Measurements from ENCODE around the gene HIBCH.
A peak's percentile ranks its signal among the peaks of the same experiment; 100 is the strongest.
"Not testable (repeated sequence)": the region's sequence is repeated elsewhere in the genome, so short reads cannot be mapped to it uniquely, and the experiment has no call there.

The HIBCH gene

GRCh38 chr2:190319555-190320498 is at the start of gene HIBCH:
Gene HIBCH (minus strand): TSS chr2:190319826. CDS start chr2:190319750, 76 bp downstream.
- Histone ChIP-seq H3K4me1 (ENCODE audit: control insufficient read depth in 2 of 2, insufficient read depth in 2 of 2, low read length in 2 of 2) (peaks cover 13 to 16% of the 10 kb centered on the region in 2 donors), H3K4me3 (ENCODE audit: low read length in 2 of 2) (peak within 1 kb of the TSS; percentile 80 to 97), H3K27ac (ENCODE audit: low read depth in 2 of 2, low read length in 2 of 2) (peak within 1 kb of the TSS; percentile 86 to 89), H3K36me3 (ENCODE audit: control insufficient read depth in 2 of 2, insufficient read depth in 2 of 2, low read length in 2 of 2) (no peaks in the 10 kb centered on the region), H3K9me3 (ENCODE audit: control insufficient read depth in 2 of 2, low read length in 2 of 2) (no peaks in the 10 kb centered on the region), H3K27me3 (ENCODE audit: control insufficient read depth in 2 of 2, insufficient read depth in 2 of 2, low read length in 2 of 2) (no peaks in the 10 kb centered on the region), H3K9ac (ENCODE audit: low read depth in 1 of 2, low read length in 2 of 2) (peak within 1 kb of the TSS; percentile 67 to 83)

GRCh38 chr2:190367091-190367490 is 47.5 kb upstream of the HIBCH start:
- no peak overlapping the region for H3K4me3 ChIP-seq (ENCODE audit: low read length in 2 of 2)
- no peaks in the 10 kb centered on the region for H3K27me3 ChIP-seq (ENCODE audit: control insufficient read depth in 2 of 2, insufficient read depth in 2 of 2, low read length in 2 of 2)
- H3K27ac ChIP-seq (ENCODE audit: low read depth in 2 of 2, low read length in 2 of 2) = no peak overlapping the region
- H3K36me3 ChIP-seq (ENCODE audit: control insufficient read depth in 2 of 2, insufficient read depth in 2 of 2, low read length in 2 of 2) = peaks cover 30 to 55% of the 10 kb centered on the region in 2 donors
- no peaks in the 10 kb centered on the region for H3K4me1 ChIP-seq (ENCODE audit: control insufficient read depth in 2 of 2, insufficient read depth in 2 of 2, low read length in 2 of 2)
- H3K9ac ChIP-seq (ENCODE audit: low read depth in 1 of 2, low read length in 2 of 2) = no peak overlapping the region
- H3K9me3 ChIP-seq (ENCODE audit: control insufficient read depth in 2 of 2, low read length in 2 of 2) = no peaks in the 10 kb centered on the region

GRCh38 chr2:190366248-190366753 is 46.7 kb upstream of the HIBCH start:
- peaks cover 28 to 57% of the 10 kb centered on the region in 2 donors for H3K36me3 ChIP-seq (ENCODE audit: control insufficient read depth in 2 of 2, insufficient read depth in 2 of 2, low read length in 2 of 2)
- no peak overlapping the region for H3K9ac ChIP-seq (ENCODE audit: low read depth in 1 of 2, low read length in 2 of 2)
- H3K27ac ChIP-seq (ENCODE audit: low read depth in 2 of 2, low read length in 2 of 2) = no peak overlapping the region
- H3K4me1 ChIP-seq (ENCODE audit: control insufficient read depth in 2 of 2, insufficient read depth in 2 of 2, low read length in 2 of 2) = no peaks in the 10 kb centered on the region
- no peaks in the 10 kb centered on the region for H3K27me3 ChIP-seq (ENCODE audit: control insufficient read depth in 2 of 2, insufficient read depth in 2 of 2, low read length in 2 of 2)
- no peak overlapping the region for H3K4me3 ChIP-seq (ENCODE audit: low read length in 2 of 2)
- no peaks in the 10 kb centered on the region for H3K9me3 ChIP-seq (ENCODE audit: control insufficient read depth in 2 of 2, low read length in 2 of 2)

- H3K9me3 ChIP-seq (ENCODE audit: control insufficient read depth in 2 of 2, low read length in 2 of 2) = no peaks in the 10 kb centered on the region
- no peak overlapping the region for H3K27ac ChIP-seq (ENCODE audit: low read depth in 2 of 2, low read length in 2 of 2)
- H3K27me3 ChIP-seq (ENCODE audit: control insufficient read depth in 2 of 2, insufficient read depth in 2 of 2, low read length in 2 of 2) = no peaks in the 10 kb centered on the region
- H3K4me1 ChIP-seq (ENCODE audit: control insufficient read depth in 2 of 2, insufficient read depth in 2 of 2, low read length in 2 of 2) = no peaks in the 10 kb centered on the region
- no peak overlapping the region for H3K9ac ChIP-seq (ENCODE audit: low read depth in 1 of 2, low read length in 2 of 2)
- peaks cover 22 to 51% of the 10 kb centered on the region in 2 donors for H3K36me3 ChIP-seq (ENCODE audit: control insufficient read depth in 2 of 2, insufficient read depth in 2 of 2, low read length in 2 of 2)
- H3K4me3 ChIP-seq (ENCODE audit: low read length in 2 of 2) = no peak overlapping the region
Observed at GRCh38 chr2:190365499-190366204, 46.0 kb upstream of the HIBCH start.

- Histone ChIP-seq H3K36me3 (ENCODE audit: control insufficient read depth in 2 of 2, insufficient read depth in 2 of 2, low read length in 2 of 2) (peaks cover 16 to 28% of the 10 kb centered on the region in 2 donors), H3K4me3 (ENCODE audit: low read length in 2 of 2) (no peak overlapping the region), H3K27ac (ENCODE audit: low read depth in 2 of 2, low read length in 2 of 2) (no peak overlapping the region), H3K4me1 (ENCODE audit: control insufficient read depth in 2 of 2, insufficient read depth in 2 of 2, low read length in 2 of 2) (peaks cover 3 to 6% of the 10 kb centered on the region in 2 donors), H3K27me3 (ENCODE audit: control insufficient read depth in 2 of 2, insufficient read depth in 2 of 2, low read length in 2 of 2) (no peaks in the 10 kb centered on the region), H3K9ac (ENCODE audit: low read depth in 1 of 2, low read length in 2 of 2) (no peak overlapping the region), H3K9me3 (ENCODE audit: control insufficient read depth in 2 of 2, low read length in 2 of 2) (no peaks in the 10 kb centered on the region)
Observed at GRCh38 chr2:190362894-190363293, 43.3 kb upstream of the HIBCH start.

GRCh38 chr2:190361572-190361971 is 41.9 kb upstream of the HIBCH start:
- H3K4me3 ChIP-seq (ENCODE audit: low read length in 2 of 2) = no peak overlapping the region
- H3K27ac ChIP-seq (ENCODE audit: low read depth in 2 of 2, low read length in 2 of 2) = no peak overlapping the region
- H3K9me3 ChIP-seq (ENCODE audit: control insufficient read depth in 2 of 2, low read length in 2 of 2) = no peaks in the 10 kb centered on the region
- peaks cover 3 to 11% of the 10 kb centered on the region in 2 donors for H3K4me1 ChIP-seq (ENCODE audit: control insufficient read depth in 2 of 2, insufficient read depth in 2 of 2, low read length in 2 of 2)
- H3K9ac ChIP-seq (ENCODE audit: low read depth in 1 of 2, low read length in 2 of 2) = no peak overlapping the region
- no peaks in the 10 kb centered on the region for H3K27me3 ChIP-seq (ENCODE audit: control insufficient read depth in 2 of 2, insufficient read depth in 2 of 2, low read length in 2 of 2)
- peaks cover 13 to 20% of the 10 kb centered on the region in 2 donors for H3K36me3 ChIP-seq (ENCODE audit: control insufficient read depth in 2 of 2, insufficient read depth in 2 of 2, low read length in 2 of 2)

- Histone ChIP-seq H3K27ac (ENCODE audit: low read depth in 2 of 2, low read length in 2 of 2) (no peak overlapping the region), H3K9ac (ENCODE audit: low read depth in 1 of 2, low read length in 2 of 2) (no peak overlapping the region), H3K4me3 (ENCODE audit: low read length in 2 of 2) (peak overlapping the region in 1 of 2 donors; percentile 65), H3K27me3 (ENCODE audit: control insufficient read depth in 2 of 2, insufficient read depth in 2 of 2, low read length in 2 of 2) (no peaks in the 10 kb centered on the region), H3K4me1 (ENCODE audit: control insufficient read depth in 2 of 2, insufficient read depth in 2 of 2, low read length in 2 of 2) (peaks cover 3 to 16% of the 10 kb centered on the region in 2 donors), H3K9me3 (ENCODE audit: control insufficient read depth in 2 of 2, low read length in 2 of 2) (no peaks in the 10 kb centered on the region), H3K36me3 (ENCODE audit: control insufficient read depth in 2 of 2, insufficient read depth in 2 of 2, low read length in 2 of 2) (peaks cover 13 to 19% of the 10 kb centered on the region in 2 donors)
Observed at GRCh38 chr2:190360965-190361364, 41.3 kb upstream of the HIBCH start.

- peaks cover 12 to 19% of the 10 kb centered on the region in 2 donors for H3K36me3 ChIP-seq (ENCODE audit: control insufficient read depth in 2 of 2, insufficient read depth in 2 of 2, low read length in 2 of 2)
- peak overlapping the region in 1 of 2 donors; percentile 53 for H3K9ac ChIP-seq (ENCODE audit: low read depth in 1 of 2, low read length in 2 of 2)
- H3K9me3 ChIP-seq (ENCODE audit: control insufficient read depth in 2 of 2, low read length in 2 of 2) = no peaks in the 10 kb centered on the region
- H3K27me3 ChIP-seq (ENCODE audit: control insufficient read depth in 2 of 2, insufficient read depth in 2 of 2, low read length in 2 of 2) = no peaks in the 10 kb centered on the region
- H3K4me1 ChIP-seq (ENCODE audit: control insufficient read depth in 2 of 2, insufficient read depth in 2 of 2, low read length in 2 of 2) = peaks cover 3 to 16% of the 10 kb centered on the region in 2 donors
- peak overlapping the region in 1 of 2 donors; percentile 65 for H3K4me3 ChIP-seq (ENCODE audit: low read length in 2 of 2)
- H3K27ac ChIP-seq (ENCODE audit: low read depth in 2 of 2, low read length in 2 of 2) = peak overlapping the region in 1 of 2 donors; percentile 79
Observed at GRCh38 chr2:190360561-190360960, 40.9 kb upstream of the HIBCH start.

GRCh38 chr2:190358655-190359448 is 39.2 kb upstream of the HIBCH start:
- H3K9ac ChIP-seq (ENCODE audit: low read depth in 1 of 2, low read length in 2 of 2); H3K27ac ChIP-seq (ENCODE audit: low read depth in 2 of 2, low read length in 2 of 2); H3K9me3 ChIP-seq (ENCODE audit: control insufficient read depth in 2 of 2, low read length in 2 of 2); H3K4me3 ChIP-seq (ENCODE audit: low read length in 2 of 2); H3K27me3 ChIP-seq (ENCODE audit: control insufficient read depth in 2 of 2, insufficient read depth in 2 of 2, low read length in 2 of 2): not testable (repeated sequence)
- Histone ChIP-seq H3K4me1 (ENCODE audit: control insufficient read depth in 2 of 2, insufficient read depth in 2 of 2, low read length in 2 of 2) (peaks cover 3 to 16% of the 10 kb centered on the region in 2 donors), H3K36me3 (ENCODE audit: control insufficient read depth in 2 of 2, insufficient read depth in 2 of 2, low read length in 2 of 2) (peaks cover 2 to 14% of the 10 kb centered on the region in 2 donors)
